T-helper 1 cell treated with Interleukin-12 subunit alpha and Interleukin-12 subunit beta and Interleukin-4 antibody, amounts not matched to agents 30 μg/mL and 1 μg/mL, for 36 hours (primary cell): ENCODE results near the gene COX6B2.

ENCODE experiments used
- H3K27ac Mint-ChIP-seq: one replicate; pipeline ENCODE4 v1.8.0; 2021; ENCODE audit warnings: mild to moderate bottlenecking, mixed read lengths
- H3K27me3 Mint-ChIP-seq: one replicate; pipeline ENCODE4 v1.8.0; 2021; ENCODE audit warnings: low read depth, mixed read lengths
- H3K36me3 Mint-ChIP-seq: one replicate; pipeline ENCODE4 v1.8.0; 2021; ENCODE audit warnings: low read depth, mixed read lengths
- H3K4me1 Mint-ChIP-seq: one replicate; pipeline ENCODE4 v1.8.0; 2021; ENCODE audit warnings: low read depth, mixed read lengths
- H3K4me3 Mint-ChIP-seq: one replicate; pipeline ENCODE4 v1.8.0; 2021; ENCODE audit warnings: mild to moderate bottlenecking, moderate library complexity, mixed read lengths
- H3K9me3 Mint-ChIP-seq: one replicate; pipeline ENCODE4 v1.8.0; 2021; ENCODE audit warnings: mixed read lengths

COX6B2 gene

DNA sequence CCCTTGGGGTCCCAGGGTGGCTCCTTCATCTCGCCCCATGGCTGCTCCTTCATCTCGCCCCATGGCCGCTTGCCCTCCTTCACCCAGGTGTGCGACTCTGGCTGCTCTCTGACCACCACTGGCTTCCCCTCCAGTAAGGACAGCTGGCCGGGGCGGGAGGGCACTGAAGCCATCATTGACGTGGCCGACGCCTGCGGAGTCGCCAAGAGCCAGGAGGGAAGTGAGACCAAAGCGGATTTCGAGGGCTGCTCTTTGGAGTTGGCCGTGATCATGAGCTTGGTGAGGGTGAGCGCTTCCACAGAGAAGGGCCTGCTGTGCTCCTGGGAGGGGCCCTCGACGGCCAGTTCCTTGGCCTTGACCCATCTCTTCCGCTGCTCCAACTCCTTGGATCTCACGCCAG lies 4.0 kb upstream of the COX6B2 start:
- peaks cover under 1% of the 10 kb centered on the region for H3K4me1 Mint-ChIP-seq
- H3K27me3 Mint-ChIP-seq = peaks cover 31% of the 10 kb centered on the region
- H3K4me3 Mint-ChIP-seq = no peak overlapping the region
- H3K27ac Mint-ChIP-seq = no peak overlapping the region
- no peaks in the 10 kb centered on the region for H3K36me3 Mint-ChIP-seq
- H3K9me3 Mint-ChIP-seq = no peaks in the 10 kb centered on the region

- Mint-ChIP-seq H3K27ac (no peak overlapping the region), H3K4me1 (peaks cover 12% of the 10 kb centered on the region), H3K36me3 (no peaks in the 10 kb centered on the region), H3K4me3 (no peak overlapping the region), H3K9me3 (no peaks in the 10 kb centered on the region), H3K27me3 (peaks cover 58% of the 10 kb centered on the region)
Observed at GRCh38 chr19:55355213-55355821, 798 bp upstream of the COX6B2 start.

DNA sequence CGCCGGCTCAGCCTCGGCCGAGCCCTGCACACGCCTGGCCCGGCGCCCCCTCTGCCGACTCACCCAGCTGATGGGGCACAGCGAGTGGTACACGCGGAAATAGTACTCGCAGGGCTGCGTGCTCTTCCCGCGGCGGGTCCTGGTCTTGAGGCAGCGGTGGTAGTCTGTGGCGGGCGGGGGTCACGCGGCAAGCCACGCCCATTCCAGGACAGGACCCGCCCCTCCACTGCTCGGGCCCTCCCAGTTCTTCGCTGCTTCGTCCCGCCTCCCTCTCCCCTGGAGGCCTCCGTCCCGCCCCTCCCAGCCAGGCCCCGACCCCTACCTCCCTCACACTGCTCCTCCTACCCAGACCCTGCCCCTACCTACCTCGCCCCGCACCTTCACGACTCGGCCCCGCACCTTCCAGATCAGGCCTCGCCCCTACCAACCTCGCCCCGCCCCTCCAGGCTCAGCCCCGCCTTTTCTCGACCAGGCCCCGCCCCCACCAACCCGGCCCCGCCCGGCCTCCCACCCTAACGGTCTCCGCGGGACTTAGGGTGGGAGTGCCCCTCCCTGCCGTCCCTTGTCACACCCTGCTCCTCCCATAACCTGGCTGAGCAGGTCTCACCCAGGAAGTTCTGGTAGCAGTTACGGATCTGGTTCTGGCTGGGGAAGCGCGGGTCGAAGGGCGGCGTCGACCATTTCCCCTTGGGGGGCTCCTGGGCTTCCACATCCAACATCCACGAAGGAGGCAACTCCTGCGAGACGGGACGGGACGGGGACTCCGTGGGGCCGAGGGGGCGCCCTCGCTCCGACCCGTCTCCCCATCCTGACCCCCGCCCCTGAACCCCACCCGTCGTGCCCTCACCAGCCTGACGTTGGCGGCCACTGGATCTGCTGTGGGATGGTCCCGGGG lies 469 bp downstream of the COX6B2 start:
- Mint-ChIP-seq H3K27ac (no peak overlapping the region), H3K4me1 (peaks cover 12% of the 10 kb centered on the region), H3K36me3 (no peaks in the 10 kb centered on the region), H3K9me3 (no peaks in the 10 kb centered on the region), H3K4me3 (peak overlapping the region; percentile 81), H3K27me3 (peaks cover 58% of the 10 kb centered on the region)

GRCh38 chr19:55353356-55353802 lies 1.1 kb downstream of the COX6B2 start:
- peaks cover 12% of the 10 kb centered on the region for H3K4me1 Mint-ChIP-seq
- H3K4me3 Mint-ChIP-seq = peak overlapping the region; percentile 81
- H3K9me3 Mint-ChIP-seq = no peaks in the 10 kb centered on the region
- H3K27ac Mint-ChIP-seq = no peak overlapping the region
- H3K27me3 Mint-ChIP-seq = peaks cover 58% of the 10 kb centered on the region
- H3K36me3 Mint-ChIP-seq = no peaks in the 10 kb centered on the region

GRCh38 chr19:55352549-55353145 lies 1.9 kb downstream of the COX6B2 start:
- H3K9me3 Mint-ChIP-seq = no peaks in the 10 kb centered on the region
- peaks cover 12% of the 10 kb centered on the region for H3K4me1 Mint-ChIP-seq
- H3K36me3 Mint-ChIP-seq = no peaks in the 10 kb centered on the region
- peak overlapping the region; percentile 81 for H3K4me3 Mint-ChIP-seq
- H3K27ac Mint-ChIP-seq = no peak overlapping the region
- H3K27me3 Mint-ChIP-seq = peaks cover 58% of the 10 kb centered on the region

DNA sequence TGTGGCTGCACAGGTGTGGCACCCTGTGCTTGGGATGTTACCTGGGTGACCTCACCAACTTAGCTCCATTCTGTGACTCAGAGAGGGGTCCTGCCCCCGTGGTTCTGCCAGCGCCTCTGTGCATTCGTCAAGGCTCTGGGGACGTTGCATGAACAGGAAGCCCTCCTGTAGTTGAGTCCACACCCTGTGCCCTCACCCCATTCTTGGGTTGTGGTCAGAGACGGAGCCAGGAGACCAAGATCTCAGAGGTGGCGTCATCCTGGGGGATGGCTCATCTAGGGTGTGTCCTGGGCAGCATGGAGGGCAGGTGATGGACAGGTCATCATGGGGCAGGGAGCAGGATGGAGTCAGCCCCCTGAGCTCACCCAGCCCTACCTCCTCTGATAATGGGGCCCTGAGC lies 2.5 kb downstream of the COX6B2 start:
- peaks cover 53% of the 10 kb centered on the region for H3K27me3 Mint-ChIP-seq
- no peak overlapping the region for H3K4me3 Mint-ChIP-seq
- no peaks in the 10 kb centered on the region for H3K9me3 Mint-ChIP-seq
- H3K4me1 Mint-ChIP-seq = peaks cover 12% of the 10 kb centered on the region
- H3K27ac Mint-ChIP-seq = no peak overlapping the region
- no peaks in the 10 kb centered on the region for H3K36me3 Mint-ChIP-seq

DNA sequence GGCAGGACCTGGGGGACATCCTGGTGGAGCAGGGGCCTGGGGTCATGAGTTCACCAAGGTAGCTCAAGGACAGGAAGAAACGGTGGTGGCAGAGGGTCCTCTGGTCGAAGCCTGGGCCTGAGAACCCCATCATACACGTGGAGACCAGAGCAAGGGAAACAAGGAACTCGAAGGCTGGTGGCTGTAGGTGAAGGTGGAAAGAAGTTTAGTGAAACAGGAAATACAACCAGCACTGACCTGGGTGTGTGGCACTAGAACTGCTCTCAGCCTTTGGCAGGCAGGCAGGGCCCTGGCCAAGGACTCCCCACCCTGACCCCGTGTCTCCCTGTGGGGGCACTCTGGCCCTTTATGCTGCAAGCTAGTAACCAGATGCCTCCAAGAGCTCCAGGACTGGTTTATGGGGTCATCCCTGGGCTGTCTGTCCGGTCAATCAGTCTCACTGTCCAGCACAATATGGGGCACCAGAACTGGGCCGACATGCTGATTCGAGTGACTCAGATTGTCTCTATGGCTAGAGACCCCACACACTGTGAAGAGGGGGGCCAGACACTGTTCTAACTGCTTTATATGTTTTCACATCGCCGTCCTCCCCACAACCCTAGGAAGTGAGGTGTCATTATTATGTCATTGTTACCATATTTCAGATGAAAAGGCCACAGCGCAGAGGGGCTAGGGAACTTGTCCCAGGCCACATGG lies 3.8 kb downstream of the COX6B2 start:
- Mint-ChIP-seq H3K4me3 (no peak overlapping the region), H3K4me1 (peaks cover 12% of the 10 kb centered on the region), H3K27me3 (peaks cover 43% of the 10 kb centered on the region), H3K36me3 (no peaks in the 10 kb centered on the region), H3K27ac (no peak overlapping the region), H3K9me3 (no peaks in the 10 kb centered on the region)

DNA sequence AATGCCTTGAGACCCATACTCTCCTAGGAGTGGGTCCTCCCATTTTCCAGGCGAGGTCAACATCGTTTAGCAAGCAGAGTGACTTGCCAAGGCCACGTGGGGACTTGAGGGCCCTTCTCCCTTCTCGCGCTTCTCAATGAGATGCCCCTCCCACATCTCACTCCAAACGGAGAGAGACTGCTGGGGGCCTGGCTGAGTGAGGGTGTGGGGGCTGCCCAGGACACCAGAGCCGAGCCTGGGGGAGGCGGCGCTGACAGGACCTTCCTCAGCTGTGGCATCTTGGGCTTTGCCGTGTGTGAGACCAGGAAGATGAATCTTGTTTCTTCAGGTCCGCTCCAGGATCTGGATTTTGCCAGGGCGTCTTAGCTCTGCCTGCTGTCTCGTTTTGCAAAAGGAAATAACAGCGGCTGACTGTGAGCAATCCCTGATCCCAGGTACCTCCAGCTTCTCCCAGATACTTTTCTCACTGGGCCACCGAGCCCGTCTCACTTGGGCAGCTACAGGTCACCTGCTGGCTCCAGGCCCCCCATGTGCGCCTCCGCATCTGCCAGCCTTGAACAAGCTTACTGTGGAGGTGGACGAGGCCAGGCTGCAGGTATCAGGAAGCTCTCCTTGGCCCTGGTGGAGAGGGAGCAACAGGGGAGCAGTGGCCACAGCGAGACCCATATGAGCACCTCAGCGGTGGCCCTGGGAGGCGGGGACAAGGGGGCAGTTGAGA lies 6.0 kb downstream of the COX6B2 start:
- Mint-ChIP-seq H3K27ac (no peak overlapping the region), H3K4me3 (no peak overlapping the region), H3K27me3 (peaks cover 27% of the 10 kb centered on the region), H3K9me3 (no peaks in the 10 kb centered on the region), H3K4me1 (peaks cover 12% of the 10 kb centered on the region), H3K36me3 (peaks cover under 1% of the 10 kb centered on the region)

GRCh38 chr19:55347442-55348009 lies 7.0 kb downstream of the COX6B2 start:
- no peaks in the 10 kb centered on the region for H3K9me3 Mint-ChIP-seq
- no peak overlapping the region for H3K4me3 Mint-ChIP-seq
- peaks cover 5% of the 10 kb centered on the region for H3K4me1 Mint-ChIP-seq
- peaks cover 17% of the 10 kb centered on the region for H3K27me3 Mint-ChIP-seq
- H3K36me3 Mint-ChIP-seq = peaks cover 5% of the 10 kb centered on the region
- H3K27ac Mint-ChIP-seq = no peak overlapping the region

DNA sequence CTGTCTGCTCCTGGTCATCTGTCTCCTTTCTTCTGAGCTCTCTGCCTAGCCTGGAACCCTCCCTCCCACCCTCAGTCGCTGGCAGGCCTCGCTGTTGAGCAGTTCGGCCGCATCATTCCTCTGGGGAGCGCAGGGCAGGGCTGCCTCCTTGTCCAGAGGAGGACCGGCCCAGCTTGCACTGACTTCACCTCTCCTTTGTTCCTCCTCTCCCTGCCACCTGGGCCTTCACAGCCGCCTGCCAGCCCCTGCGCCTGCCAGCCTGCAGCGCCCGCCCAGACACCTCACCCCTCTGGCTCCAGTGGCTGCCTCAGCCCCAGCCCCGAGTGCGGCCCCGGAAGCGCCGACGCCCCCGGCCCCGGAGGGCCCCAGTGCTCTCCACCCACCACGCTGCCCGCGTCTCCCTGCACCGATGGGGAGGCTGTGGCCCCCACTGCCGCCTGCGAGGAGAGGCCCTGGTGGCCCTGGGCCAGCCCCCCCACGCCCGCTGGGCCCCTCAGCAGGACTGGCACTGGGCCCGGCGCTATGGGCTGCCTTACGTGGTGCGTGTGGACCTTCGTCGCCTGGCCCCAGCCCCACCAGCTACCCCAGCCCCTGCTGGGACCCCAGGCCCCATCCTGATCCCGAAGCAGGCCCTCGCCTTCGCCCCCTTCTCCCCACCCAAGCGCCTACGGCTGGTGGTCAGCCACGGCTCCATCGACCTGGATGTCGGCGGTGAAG lies 7.6 kb downstream of the COX6B2 start:
- H3K4me1 Mint-ChIP-seq = peaks cover 3% of the 10 kb centered on the region
- H3K27ac Mint-ChIP-seq = no peak overlapping the region
- peaks cover 11% of the 10 kb centered on the region for H3K27me3 Mint-ChIP-seq
- H3K36me3 Mint-ChIP-seq = peaks cover 5% of the 10 kb centered on the region
- no peaks in the 10 kb centered on the region for H3K9me3 Mint-ChIP-seq
- no peak overlapping the region for H3K4me3 Mint-ChIP-seq

GRCh38 chr19:55345818-55346724 lies 8.4 kb downstream of the COX6B2 start:
- H3K9me3 Mint-ChIP-seq = no peaks in the 10 kb centered on the region
- peaks cover 3% of the 10 kb centered on the region for H3K27me3 Mint-ChIP-seq
- H3K4me1 Mint-ChIP-seq = peaks cover 4% of the 10 kb centered on the region
- no peak overlapping the region for H3K4me3 Mint-ChIP-seq
- H3K27ac Mint-ChIP-seq = no peak overlapping the region
- peaks cover 5% of the 10 kb centered on the region for H3K36me3 Mint-ChIP-seq

DNA sequence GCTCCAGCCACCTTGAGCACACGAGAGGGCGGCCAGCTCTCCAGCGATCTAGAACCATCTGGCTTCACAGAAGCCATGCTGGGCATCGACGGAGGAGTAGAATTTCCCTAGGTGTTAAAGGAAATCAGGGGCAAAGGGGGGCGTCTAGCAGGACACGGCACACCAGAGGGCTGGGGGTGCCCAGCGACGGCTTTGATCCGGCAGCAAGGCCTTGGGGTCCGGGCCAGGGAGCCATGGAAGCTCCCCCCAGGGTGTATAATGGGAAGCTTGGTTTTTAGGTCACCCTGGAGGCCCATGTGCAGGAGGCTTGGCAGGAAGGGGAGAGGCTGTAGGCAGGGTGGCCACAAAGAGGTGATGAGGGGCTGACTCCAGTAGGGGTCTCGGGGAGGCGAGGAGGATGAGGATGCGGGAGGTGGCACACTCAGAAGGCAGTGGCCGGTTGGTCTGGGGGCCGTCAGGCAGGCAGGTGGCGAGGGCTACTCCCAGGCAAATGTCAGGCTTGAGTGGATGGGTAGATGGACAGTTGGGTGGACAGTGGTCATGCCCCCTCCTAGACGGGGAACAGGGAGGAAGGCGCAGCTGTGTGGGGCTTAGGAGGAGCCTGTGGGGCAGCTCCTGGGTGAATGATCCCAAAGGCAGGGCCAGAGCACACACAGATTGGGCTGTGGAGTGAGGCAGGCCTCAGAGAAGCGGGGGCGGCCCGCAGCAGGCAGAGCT lies 9.3 kb downstream of the COX6B2 start:
- H3K4me3 Mint-ChIP-seq = no peak overlapping the region
- H3K4me1 Mint-ChIP-seq = peaks cover 7% of the 10 kb centered on the region
- no peaks in the 10 kb centered on the region for H3K27me3 Mint-ChIP-seq
- H3K36me3 Mint-ChIP-seq = peaks cover 5% of the 10 kb centered on the region
- no peak overlapping the region for H3K27ac Mint-ChIP-seq
- no peaks in the 10 kb centered on the region for H3K9me3 Mint-ChIP-seq
